Activated CD4-positive, alpha-beta T cell treated with anti-CD3 and anti-CD28 coated beads, Interleukin-2, amount 50 U/mL, for 16 hours (primary cell): ENCODE measurements around the gene ARID5A.
"Not testable (repeated sequence)": the region's sequence is repeated elsewhere in the genome, so short reads cannot be mapped to it uniquely, and the experiment has no call there.

Experiments
- DNase-seq: peaks from one replicate; pipeline ENCODE4 v3.0.0-alpha.2; 2020

The ARID5A gene, protein sequence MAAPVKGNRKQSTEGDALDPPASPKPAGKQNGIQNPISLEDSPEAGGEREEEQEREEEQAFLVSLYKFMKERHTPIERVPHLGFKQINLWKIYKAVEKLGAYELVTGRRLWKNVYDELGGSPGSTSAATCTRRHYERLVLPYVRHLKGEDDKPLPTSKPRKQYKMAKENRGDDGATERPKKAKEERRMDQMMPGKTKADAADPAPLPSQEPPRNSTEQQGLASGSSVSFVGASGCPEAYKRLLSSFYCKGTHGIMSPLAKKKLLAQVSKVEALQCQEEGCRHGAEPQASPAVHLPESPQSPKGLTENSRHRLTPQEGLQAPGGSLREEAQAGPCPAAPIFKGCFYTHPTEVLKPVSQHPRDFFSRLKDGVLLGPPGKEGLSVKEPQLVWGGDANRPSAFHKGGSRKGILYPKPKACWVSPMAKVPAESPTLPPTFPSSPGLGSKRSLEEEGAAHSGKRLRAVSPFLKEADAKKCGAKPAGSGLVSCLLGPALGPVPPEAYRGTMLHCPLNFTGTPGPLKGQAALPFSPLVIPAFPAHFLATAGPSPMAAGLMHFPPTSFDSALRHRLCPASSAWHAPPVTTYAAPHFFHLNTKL

DNA sequence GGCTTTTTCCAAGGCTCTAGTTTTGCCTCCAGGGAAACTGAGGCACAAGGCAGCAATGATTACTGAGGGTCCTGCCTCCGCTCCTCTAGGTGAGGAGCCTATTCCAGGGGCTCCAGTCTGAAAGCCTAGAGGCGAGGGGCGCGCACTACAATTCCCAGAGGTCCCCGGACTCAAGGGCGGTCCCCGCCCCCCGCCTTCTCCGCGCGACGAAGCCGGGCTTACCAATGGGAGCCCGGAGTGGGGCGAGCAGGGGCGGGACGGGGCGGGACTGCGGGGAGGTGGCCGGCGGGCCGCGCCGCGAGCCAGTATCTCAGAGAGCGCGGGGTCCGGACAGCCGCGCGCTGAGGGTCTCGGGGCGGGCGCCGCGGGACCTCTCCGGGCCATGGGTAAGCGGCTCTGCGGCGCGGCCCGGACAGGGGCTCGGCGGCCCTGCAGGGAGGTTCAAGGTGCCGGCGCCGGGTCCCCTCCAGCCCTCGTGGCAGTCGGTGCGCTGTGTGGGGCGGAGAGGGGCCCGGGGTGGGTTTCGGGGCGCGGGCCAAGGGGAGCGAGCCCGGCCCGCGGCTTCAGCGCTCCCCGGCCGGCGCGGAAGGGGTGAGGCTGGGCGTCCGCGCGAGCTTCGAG is at the start of gene ARID5A:
Gene ARID5A (plus strand): TSS at position 308 of the 621 bp plus-strand sequence. CDS start 75 bp downstream, at position 383.
- DNase-seq: peak; percentile 94

DNA sequence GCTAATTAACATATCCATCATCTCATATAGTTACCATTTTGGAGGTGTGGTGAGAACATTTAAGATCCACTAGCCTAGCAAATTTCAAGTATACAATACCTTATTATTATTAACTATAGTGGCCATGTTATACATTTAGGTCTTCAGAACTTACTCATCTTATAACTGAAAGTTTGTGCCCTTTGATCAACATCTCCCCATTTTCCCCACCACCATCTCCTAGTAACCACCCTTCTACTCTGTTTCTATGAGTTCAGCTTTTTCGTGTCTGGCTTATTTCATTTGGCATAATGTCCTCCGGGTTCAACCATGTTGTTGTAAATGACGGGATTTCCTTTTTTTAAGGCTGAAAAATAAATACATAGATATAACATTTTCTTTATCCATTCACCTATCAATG is 47.3 kb upstream of the ARID5A start:
- no peak for DNase-seq

GRCh38 chr2:96489663-96490062 is 46.9 kb upstream of the ARID5A start:
- no peak for DNase-seq

DNA sequence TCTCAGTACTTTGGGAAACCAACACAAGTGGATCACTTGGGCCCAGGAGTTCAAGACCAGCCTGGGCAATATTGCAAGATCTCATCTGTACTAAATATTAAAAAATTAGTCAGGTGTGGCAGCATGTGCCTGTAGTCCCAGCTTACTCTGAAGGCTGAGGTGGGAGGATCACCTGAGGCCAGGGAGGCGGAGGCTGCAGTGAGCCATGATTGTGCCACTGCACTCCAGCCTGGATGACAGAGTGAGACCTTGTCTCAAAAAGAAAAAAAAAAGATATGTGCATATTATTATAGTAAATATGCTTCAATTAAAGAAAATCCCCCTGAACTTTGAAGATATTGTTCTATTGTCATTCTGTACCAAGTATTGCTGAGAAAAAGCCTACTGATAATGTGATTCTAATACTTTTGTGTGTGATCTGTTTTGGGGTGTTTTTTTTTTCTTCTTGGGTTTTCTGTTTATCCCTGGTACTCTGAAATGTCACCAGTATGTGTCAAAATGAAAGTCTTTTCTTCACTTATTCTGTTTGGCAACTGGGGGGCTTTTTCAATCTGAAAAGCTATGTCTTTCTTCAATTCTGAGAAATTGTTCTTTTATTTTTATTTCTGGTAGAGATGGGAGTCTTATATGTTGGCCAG is 44.6 kb upstream of the ARID5A start:
- DNase-seq: no peak

GRCh38 chr2:96493072-96493471 is 43.5 kb upstream of the ARID5A start:
- DNase-seq: no peak

DNA sequence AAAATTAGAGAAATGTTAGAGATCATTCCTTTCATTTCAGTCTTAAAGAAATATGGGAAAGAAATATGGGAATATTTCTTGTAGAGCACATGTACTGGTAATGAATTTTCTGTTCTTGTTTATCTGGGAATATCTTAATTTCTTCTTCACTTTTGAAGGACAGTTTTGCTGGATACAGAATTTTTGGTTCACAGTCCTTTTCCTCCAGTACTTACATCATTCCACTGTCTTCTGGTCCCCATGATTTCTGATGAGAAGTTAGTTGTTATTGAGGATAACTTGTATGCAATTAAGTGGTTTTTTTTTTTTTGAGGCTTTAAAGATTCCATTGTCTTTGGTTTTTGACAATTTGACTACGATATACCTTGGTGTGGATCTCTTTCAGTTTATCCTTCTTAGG is 42.4 kb upstream of the ARID5A start:
- no peak for DNase-seq

DNA sequence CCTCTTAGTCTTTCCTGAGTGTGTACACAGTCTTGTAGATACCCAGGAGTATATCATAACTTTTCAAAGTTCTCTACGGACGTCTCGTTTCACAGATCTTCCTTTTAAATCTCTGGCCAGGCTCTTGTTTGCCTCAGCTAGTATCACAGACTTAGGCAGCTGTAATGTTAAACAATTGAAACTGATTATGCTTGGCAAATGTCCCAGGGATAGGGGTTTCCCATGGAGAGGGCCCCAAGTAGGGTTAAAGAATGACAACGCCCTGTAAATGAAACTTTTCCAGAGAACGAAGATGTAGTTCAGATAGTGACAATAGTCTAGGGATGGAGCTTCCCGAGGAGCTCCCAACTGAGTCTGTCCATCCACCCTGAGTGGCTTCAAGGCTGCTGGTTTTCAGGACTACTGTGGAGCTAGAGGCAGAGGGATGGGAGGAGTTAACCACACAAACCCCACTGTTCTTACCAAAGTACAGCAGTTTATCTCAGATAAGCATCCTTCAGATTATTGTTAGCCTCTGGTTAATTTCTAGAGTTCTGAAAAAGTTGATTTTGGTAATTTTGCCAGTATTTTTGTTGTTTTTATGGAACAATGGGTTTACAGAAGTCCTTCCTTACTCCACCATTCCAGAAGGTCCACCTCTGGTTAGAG is 40.4 kb upstream of the ARID5A start:
- DNase-seq: no peak

- DNase-seq: no peak
Observed at GRCh38 chr2:96498021-96498431, 38.5 kb upstream of the ARID5A start.

DNA sequence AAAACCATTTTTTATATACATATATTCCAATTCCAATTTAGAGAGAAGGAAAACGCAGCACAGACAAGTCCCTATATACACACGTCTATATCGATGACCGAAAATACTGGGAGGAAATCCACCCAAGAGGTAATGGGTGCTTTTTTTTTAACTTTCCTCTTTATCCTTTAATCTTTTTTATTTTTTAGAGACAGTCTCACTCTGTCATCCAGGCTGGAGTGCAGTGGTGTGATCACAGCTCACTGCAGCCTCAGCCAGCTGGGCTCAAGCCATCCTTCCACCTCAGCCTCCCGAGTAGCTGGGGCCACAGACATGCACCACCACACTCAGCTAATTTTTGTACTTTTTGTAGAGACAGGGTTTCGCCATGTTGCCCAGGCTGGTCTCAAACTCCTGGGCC is 37.9 kb upstream of the ARID5A start:
- not testable (repeated sequence) for DNase-seq

DNA sequence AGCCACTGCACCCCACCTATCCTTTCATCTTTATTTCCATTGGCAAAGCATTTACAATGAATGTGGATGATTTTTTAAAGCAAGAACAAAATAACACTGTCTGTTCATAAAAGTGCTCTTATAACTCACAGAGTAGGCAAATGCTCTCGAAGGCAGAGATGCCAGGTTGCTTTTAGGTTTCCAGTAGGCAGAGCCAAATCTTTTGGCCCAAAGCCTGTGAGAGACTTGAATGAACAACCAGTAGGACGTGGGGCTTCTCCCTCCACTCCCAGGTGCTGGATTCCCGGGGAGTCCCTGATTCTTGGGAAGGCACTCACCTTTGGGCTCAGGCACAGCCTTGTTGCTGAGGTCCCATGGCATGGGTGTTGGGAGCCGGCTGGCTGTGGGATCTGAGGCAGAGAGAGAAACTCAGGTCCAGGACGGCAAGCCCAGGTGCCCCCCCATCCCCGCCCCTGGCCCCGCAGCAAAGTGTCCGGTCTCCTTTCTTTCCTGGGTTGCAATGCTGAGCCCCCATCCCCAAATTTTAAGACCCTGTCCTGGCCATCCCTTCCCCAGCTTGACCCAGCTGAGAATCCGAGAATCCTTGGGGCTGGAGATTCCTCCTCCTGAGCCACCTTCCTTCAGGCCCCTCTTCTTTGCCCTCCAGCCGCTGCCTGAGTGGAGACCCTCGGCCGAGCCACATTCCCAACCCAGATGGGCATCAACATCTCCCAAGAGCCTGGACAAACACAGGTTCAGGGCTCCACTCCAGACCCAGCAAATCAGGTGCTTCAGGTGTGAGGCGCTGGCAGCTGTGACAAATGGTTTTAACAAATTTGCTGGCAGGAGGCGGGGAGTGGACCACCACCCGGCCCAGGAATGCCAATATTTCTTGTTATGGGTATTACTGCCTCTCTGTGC is 37.2 kb upstream of the ARID5A start:
- no peak for DNase-seq

DNA sequence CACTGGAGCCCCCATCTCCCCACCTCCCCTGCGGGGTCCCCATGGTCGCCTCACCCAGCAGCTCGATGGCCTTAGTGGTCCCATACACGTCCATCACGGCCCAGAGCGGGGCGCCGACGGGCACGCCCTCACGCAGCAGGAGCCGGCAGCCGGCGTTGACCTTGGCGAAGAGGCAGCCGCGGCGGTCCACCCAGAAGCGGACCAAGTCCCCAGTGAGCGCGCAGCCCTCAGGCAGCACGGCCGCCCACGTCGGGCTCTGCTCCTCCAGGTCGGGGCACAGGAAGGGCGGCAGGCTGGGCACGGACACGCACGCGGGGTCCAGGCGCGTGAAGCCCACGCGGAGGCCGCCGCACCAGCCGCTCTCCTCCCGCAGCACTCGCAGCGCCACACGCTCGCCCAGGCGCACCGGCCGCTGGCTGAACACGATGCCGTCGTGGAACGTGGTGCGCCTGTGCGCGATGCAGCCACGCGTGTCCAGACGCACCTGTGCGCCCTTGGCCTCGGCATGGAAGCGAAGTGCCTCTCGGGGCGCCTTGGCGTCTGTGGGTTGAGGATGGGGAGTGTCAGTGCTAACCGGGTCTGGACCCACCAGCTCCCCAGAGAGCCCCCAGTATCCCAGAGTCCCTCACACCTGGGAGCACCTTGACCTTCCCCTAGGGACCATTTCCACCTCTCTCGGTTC is 36.0 kb upstream of the ARID5A start:
- no peak for DNase-seq

DNA sequence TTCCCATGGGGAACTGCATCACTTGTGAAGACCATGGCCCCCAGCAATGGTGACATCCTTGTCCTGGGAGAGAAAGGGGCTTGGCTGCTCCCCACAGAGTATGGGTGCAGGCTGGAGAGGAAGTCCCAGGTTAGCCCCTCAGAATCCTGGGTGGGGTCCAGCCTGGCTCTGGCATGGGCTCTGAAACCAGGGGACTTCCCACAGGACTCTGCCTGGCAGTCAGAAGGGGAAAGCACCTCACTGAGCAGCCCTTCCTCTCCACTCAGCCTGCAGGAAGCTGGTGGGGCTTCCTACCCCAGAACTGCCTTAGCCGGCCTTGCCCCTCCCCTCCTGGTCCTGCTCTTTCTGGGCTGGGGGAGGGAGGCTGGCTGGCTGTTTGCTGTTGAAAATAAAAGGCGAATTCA is 35.1 kb upstream of the ARID5A start:
- peak; percentile 54 for DNase-seq

DNA sequence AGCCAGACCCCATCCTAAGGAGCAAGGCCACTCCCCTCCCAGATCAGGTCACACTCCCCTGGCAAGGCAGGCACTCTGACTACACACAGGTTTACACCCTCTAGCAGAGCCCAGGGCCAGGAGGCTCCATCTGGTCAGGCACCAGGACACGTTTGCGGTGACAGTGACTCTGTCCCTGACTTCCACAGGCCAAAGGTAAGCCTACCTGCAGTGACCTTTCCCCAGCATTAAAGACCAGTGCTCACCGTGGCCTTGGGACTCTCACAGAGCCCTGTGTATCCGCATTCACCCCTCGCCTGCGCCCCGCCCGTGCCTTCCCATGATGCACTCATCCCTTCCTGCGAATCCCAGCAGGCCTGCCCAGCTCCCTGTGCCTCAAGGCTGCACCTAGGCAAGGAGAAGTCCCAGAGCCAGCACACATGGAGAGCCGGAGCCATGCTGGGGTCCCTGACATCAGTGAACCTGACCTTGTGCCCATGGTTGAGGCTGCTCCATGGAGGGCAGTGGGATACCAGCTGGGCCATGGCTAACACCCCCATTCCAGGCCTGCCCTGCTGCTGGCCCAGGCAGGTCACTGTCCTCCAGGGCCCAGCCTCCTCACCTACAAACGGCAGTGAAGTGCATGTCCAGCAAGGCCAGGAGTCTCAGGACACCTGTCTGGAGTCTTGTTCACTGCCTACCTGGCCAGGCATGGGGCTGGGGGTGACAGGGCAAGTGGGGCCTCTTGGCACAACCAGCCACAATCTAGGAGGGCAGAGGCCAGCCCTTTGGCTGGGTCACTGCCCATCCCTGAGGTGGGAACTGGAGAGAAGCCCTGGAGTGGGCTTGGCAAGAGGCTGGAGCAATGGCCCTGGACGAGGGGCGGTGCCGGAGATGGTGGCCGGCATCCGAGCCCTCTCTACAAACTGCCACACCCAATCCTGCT is 34.4 kb upstream of the ARID5A start:
- no peak for DNase-seq

GRCh38 chr2:96502891-96503636 is 33.5 kb upstream of the ARID5A start:
- no peak for DNase-seq

DNA sequence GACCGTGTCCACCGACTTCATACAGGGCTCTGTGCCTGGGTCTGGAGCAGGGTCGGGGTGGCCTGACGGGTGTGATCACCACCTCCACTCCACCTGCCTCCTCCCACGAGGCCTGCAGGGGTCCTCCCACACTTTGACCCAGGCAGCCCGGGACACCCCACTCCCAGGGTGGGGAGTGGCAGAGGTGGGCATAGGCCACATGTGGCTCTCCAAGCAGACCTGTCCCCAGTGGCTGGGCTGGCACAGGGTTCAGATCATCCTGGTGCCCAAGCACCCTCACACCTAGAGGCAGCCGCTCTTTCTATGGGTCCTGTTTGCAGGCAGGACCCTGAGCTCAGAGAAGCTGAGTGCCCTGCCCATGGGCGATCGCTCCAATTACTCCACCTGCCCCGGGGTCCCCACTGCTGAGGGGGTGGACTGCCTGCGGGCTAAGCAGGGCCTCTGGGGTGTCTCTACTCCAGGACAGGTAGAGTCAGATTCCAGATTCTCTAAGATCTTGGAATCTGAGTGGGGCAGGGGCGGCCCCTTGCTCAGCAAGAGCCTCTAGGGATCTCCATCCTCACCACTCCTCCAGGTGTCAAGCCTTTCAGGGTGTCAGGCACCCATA is 32.8 kb upstream of the ARID5A start:
- DNase-seq: no peak

- DNase-seq: no peak
Observed at GRCh38 chr2:96505231-96505889, 31.2 kb upstream of the ARID5A start, which contains the start of gene NEURL3. Gene NEURL3 (minus strand): TSS chr2:96505357. CDS start chr2:96505286, 71 bp downstream.

- DNase-seq: no peak
Observed at GRCh38 chr2:96506016-96506906, 30.3 kb upstream of the ARID5A start.
